HG02798 (cell line): ENCODE results near the gene WBP2NL.

Source experiments
- ATAC-seq: cut with Tn5 transposase; IDR thresholded peaks from one replicate; pipeline ENCODE4 v1.9.1; 2021; ENCODE audit warnings: mild to moderate bottlenecking; ENCODE audit not compliant: unreplicated experiment, poor library complexity

Gene WBP2NL

DNA sequence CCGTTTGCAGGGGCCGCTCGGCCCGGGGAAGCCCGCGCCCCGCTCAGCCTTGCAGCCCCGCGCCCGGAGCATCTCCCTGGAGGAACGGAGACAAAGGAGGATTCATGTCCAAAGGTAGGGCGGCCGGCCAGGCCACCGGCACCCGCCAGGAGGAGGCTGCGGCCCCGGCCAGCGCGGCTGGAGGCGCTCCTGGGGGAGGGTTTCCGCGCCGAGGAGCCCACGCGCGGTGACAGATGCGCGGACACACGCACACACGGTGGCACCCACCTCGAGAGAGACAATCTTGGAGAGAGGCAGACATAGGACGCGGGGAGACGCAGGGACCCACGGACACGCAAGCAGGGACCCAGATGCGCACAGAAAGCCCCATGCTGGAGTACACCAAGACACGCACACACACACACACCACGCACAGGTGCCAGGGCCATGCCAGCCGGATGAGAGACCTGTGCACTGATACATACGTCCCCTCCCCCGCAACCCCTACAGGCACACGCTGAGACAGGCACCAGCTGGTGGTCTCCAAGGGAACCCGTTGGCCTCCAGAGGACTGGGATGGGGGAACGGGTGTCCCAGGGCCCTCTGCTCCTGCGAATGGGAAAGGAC, 21.5 kb upstream of the WBP2NL start:
- ATAC-seq, result no peak

DNA sequence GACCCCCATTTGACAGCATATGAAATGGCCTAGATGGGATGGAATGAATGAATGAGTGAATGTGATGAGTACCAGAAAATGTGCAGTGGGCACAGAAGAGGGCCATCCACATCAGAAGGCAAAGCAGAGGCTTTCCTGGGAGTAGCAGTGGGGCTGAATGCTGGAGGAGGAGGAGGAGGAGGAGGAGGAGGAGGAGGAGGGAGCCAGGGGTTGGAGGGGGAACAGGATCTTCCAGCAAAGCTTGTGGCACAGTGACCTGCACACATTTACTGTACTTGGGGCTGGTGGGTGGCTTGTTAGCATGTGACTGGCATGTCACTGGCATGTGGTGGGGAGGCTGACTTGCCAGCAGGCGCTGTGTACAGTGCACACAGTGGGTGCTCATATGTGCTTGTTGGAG, 19.9 kb upstream of the WBP2NL start:
- ATAC-seq, result no peak

DNA sequence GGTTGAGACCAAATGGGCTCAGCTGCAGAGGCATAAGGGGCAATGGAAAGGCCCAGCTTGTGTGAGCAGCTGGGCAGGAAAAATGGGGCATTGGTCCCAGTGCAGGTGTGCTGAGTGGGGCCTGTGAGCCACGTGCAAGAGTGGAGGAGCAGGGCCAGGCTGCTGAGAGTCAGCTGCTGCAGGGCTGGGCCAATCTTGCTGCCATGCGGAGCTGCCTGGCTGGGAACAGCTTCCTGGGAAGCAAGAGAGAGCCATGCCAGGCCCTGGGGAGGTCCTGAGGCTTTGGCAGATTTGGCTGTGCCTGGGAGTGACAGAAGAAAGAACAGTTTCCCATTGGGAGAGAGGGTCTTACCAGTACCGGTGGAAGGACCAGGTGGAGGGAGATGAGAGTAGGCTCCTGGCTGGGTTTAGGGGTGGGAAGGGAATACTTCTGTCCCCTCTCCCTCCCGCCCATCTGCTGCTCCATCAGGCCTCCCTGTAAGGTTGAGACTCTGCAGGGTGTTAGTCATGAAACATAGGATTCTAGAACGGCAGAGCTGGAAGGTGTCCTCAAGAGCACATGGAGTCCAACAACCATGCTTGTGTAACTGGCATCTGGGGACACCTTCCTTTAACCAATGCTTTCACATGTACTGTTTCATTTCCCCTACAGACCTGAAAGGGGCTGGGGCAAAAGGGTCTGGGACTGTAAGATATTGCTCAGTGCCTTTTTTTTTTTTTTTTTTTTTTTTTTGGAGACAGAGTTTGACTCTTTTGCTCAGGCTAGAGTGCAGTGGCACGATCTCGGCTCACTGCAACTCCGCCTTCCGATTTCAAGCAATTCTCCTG, 19.0 kb upstream of the WBP2NL start:
- ATAC-seq, result no peak

DNA sequence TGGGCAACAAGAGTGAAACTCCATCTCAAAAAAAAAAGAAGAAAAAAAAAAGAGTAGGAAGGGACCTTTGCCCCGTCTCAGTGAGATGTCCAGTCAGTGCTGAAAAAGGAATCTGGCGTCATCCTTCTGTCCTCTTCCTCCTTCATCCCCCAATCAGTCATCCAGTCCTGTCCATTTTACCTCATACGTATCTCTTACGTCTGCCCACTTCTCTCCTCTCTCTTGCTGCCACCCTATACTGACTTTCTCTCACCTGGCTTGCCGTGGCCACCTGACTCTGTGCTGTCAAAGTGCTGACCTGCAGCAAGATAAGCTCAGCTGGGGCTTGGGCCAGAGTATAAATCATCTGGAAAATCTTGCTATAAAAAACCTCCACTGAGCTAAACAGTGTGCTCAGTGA, 15.7 kb upstream of the WBP2NL start:
- no peak for ATAC-seq

DNA sequence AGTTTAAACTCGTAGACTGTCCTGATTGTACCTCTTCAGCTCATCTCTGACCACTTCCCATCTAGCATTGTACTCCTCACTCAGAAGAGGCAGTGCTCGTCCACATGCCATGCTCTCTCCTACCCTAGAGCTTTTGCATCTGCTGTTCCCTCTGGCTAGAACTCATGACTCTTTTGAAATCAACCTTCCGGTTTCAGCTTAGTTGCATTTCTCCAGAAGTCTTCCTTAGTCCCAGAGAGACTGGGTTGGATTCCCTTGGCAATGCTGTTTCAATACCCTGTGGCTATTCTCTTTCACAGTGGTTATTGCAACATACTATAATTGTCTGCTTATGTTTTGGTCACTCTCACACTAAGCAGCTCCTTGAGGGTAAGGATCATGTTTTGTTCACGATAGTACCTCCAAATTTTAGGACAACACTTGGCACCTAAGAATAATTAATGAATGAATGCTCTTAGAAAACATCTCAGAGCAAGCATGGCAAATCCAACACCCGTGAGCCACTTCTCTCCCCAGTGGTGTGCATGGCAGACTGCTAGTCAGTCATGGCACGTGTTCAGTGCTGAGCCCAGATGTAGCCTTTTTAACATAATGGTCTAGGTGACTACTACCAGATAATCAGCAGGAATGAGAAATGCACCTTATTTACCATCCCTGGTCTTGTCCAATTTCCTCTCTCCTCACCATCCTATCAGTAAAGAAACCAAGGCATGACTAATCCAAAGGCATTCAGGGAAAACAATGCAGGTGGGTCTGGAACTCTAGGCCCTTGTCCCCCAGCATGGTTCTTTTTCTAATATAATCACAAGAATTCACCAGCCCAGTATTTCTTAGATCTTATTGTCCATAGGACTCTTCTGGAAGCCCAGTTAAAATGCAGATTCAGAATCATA, 14.8 kb upstream of the WBP2NL start:
- ATAC-seq, result no peak

GRCh38 chr22:41987276-41987675, 11.3 kb upstream of the WBP2NL start:
- no peak for ATAC-seq

DNA sequence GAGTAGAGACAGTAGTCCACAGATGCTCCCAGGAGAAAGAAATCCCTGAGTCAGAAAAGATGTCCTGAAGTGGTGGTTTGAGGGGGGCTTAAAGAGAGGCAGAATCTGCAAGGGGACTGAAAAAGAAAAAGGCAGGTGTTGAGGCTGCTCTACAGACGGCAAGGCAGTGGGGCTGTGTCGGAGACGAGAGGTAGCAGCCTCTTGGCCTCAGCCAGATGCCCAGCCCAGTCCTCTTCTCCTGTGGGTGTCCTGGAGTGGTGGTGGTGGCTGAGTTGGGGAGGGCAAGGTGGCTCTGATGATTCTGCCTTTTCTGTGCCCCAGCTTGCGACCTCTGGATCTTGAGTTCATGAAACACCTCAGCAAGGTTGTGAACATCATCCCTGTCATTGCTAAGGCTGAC, 9.3 kb upstream of the WBP2NL start:
- ATAC-seq, result no peak

GRCh38 chr22:41991111-41991510, 7.5 kb upstream of the WBP2NL start:
- no peak for ATAC-seq

- no peak for ATAC-seq
These were observed 6.1 kb upstream of the WBP2NL start for GRCh38 chr22:41992496-41992895.

DNA sequence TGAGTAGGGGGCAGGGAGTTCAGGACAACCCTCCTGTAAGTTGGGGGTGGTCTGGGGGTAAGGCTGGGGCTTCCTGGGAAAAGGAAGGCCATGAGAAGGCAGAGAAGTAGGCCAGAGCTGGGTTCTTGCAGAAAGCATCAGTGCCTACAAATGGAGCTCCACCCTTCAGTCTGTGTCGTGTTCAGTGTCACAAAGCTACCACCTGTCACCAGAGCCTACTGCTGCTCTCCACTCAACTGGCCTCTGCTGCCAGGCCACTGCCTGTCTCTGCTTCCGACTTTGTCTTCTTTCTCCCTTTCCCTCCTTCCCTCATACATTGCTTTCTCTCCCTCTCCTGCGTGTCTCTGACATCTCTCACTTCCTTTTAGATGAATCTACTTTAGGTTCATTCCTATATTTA, 3.4 kb upstream of the WBP2NL start:
- no peak for ATAC-seq

- no peak for ATAC-seq
These were observed 1.8 kb upstream of the WBP2NL start for GRCh38 chr22:41996826-41997225.

GRCh38 chr22:42000466-42000865, 1.9 kb downstream of the WBP2NL start:
- ATAC-seq, result no peak

DNA sequence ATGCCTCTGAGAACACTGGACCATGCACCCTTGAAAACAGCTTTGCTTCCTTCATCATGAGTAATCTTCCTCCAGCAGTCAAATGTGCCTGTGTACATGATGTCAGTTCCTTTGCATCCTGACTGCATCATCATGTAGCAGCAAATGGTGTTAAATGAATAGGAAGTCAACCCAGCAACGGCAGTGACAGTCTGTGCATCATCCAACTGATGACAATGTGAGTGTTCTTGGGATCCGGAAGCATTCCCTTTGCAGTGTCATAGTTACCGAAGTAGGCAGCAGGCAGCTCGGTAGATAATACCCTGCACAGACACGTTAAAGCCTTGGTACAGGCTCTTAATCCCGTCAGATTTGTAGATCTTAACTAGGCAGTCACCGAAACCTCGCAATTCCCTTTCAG, 2.5 kb downstream of the WBP2NL start:
- no peak for ATAC-seq

- ATAC-seq, result no peak
These were observed 3.1 kb downstream of the WBP2NL start for GRCh38 chr22:42001706-42002105.

DNA sequence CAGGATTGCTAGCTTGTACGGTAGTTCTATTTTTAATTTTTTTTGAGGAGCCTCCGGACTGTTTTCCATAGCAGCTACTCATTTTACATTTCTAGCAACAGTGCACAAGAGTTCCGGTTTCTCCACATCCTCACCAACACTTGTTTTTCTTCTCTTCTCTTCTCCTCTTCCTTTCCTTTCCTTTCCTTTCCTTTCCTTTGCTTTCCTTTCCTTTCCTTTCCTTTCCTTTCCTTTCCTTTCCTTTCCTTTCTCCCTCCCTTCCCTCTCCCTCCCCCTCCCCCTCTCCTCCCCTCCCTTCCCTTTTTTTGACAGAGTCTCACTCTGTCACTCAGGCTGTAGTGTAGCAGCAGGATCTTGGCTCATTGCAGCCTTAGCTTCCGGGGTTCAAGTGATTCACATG, 9.3 kb downstream of the WBP2NL start:
- ATAC-seq, result no peak

- ATAC-seq, result no peak
These were observed 12.2 kb downstream of the WBP2NL start for GRCh38 chr22:42010778-42011177.

DNA sequence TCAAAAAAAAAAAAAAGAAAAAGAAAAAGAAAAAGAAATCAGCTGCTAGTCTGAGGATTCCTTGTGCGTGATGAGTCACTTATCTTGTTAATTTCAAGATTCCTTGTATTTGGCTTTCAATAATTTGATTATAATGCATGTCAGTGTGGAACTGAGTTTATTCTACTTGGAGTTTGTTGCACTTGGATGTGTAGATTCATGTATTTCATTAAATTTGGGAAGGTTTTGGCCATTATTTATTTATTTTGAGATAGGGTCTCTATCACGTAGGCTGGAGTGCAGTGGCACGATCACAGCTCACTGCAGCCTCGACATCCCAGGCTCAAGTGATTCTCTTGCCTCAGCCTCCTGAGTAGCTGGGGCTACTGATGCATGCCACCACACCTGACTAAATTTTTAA, 14.8 kb downstream of the WBP2NL start:
- ATAC-seq, result no peak

- no peak for ATAC-seq
These were observed 17.5 kb downstream of the WBP2NL start for GRCh38 chr22:42016111-42016510.

DNA sequence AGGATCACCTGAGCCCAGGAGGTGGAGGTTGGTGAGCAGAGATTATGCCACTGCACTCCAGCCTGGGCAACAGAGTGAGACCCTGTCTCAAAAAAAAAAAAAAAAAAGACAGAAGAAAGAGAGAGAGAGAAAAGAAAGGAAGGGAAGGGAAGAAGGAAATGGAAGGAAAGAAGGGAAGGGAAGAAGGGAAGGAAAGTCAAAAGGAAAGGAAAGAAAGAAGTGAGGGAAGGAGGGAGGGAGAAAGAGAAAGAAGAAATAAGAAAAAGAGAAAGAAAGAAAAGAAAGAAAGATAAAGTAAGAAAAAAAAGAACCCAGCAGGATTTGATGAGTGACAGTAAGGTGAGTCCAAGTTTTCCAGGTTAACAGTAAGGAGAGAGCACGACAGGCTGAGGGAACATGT, 19.6 kb downstream of the WBP2NL start:
- no peak for ATAC-seq

DNA sequence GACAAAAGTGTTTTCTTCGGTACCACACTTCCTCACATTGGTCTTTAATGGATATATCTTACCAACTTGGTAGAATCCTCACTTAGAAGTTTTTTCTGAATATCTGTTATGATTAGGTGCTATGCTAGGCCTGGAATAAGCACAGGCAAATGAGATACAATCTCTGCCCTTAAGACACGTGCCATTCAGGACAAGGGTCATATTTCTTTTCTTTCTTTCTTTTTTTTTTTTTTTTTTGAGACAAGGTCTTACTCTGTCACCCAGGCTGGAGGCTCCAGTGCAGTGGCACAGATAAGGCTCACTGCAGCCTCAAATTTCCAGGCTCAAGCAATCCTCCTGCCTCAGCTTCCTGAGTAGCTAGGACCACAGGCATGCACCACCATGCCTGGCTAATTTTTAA, 23.0 kb downstream of the WBP2NL start:
- no peak for ATAC-seq

DNA sequence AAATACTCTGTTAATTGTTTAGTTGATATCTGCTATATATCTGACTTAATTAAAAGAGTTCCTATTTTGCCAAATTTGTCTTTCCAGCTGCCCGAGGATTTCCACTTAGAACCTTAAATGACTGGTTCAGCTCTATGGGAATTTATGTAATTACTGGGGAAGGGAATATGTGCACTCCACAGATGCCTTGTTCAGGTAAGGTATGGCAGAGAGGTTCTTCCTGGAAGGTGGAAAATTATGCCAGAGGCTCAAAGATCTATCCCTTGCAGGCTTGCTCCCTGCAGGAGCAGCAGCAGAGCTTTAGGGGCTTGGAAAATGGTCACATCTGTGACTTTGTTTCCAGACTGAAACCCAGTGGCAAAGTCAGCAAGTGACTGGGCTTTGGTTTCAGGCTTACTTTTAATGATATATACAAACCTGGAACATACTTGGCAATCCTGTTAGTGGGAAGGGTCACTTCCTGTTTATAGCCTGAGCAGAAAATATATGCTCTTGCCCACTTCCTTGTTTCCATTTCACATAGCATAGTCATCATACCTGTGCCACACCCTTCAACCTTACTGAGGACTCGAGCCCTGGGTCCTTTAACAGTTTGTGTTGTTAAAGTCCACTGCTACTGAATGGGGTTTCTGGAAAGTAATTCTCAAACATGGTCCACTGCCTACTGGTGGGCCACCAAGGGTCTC, 23.7 kb downstream of the WBP2NL start:
- no peak for ATAC-seq
